Mucosa of rectum (tissue), 2 donors: ENCODE data around the gene ZNF438.

ENCODE experiments used
- H3K27ac ChIP-seq, 2 donors: one replicate each; pipeline ENCODE4 v1.7.0; 2013; ENCODE audit warnings: inconsistent platforms in 2 of 2, low read depth in 2 of 2, low read length in 2 of 2
- H3K27me3 ChIP-seq, 2 donors: one replicate each; pipeline ENCODE4 v1.7.0; 2013; ENCODE audit warnings: low read length in 2 of 2; ENCODE audit not compliant: control insufficient read depth in 2 of 2, insufficient read depth in 2 of 2
- H3K36me3 ChIP-seq, 2 donors: one replicate each; pipeline ENCODE4 v1.7.0; 2013; ENCODE audit warnings: low read length in 2 of 2; ENCODE audit not compliant: control insufficient read depth in 2 of 2, insufficient read depth in 2 of 2
- H3K4me1 ChIP-seq, 2 donors: one replicate each; pipeline ENCODE4 v1.7.0; 2013; ENCODE audit warnings: low read length in 2 of 2, mild to moderate bottlenecking in 1 of 2; ENCODE audit not compliant: control insufficient read depth in 2 of 2, insufficient read depth in 2 of 2
- H3K4me3 ChIP-seq, 2 donors: one replicate each; pipeline ENCODE4 v1.7.0; 2013; ENCODE audit warnings: low read length in 2 of 2
- H3K9ac ChIP-seq, 2 donors: one replicate each; pipeline ENCODE4 v1.7.0; 2013; ENCODE audit warnings: low read length in 2 of 2, low read depth in 1 of 2, mild to moderate bottlenecking in 1 of 2
- H3K9me3 ChIP-seq, 2 donors: one replicate each; pipeline ENCODE4 v1.7.0; 2013; ENCODE audit warnings: low read length in 2 of 2; ENCODE audit not compliant: control insufficient read depth in 2 of 2
- donor health status: healthy.
- donor health status: Normal muscosa, but diverticular disease.

Gene ZNF438

GRCh38 chr10:30832749-30833627, 198.7 kb downstream of the ZNF438 start:
- H3K27ac ChIP-seq = no peak overlapping the region
- no peaks in the 10 kb centered on the region for H3K36me3 ChIP-seq
- H3K4me1 ChIP-seq = no peaks in the 10 kb centered on the region

GRCh38 chr10:30832001-30832748, 199.5 kb downstream of the ZNF438 start:
- Histone ChIP-seq H3K27me3 (no peaks in the 10 kb centered on the region), H3K4me1 (no peaks in the 10 kb centered on the region), H3K4me3 (no peak overlapping the region), H3K27ac (no peak overlapping the region), H3K9me3 (no peaks in the 10 kb centered on the region), H3K9ac (no peak overlapping the region), H3K36me3 (no peaks in the 10 kb centered on the region)

More at GRCh38 chr10:30832749-30833627, 198.7 kb downstream of the ZNF438 start:
- Histone ChIP-seq H3K4me3 (no peak overlapping the region), H3K27me3 (no peaks in the 10 kb centered on the region), H3K9me3 (no peaks in the 10 kb centered on the region), H3K9ac (no peak overlapping the region)

- Histone ChIP-seq H3K27me3 (no peaks in the 10 kb centered on the region), H3K9ac (no peak overlapping the region), H3K36me3 (no peaks in the 10 kb centered on the region), H3K27ac (no peak overlapping the region), H3K4me3 (no peak overlapping the region), H3K9me3 (no peaks in the 10 kb centered on the region), H3K4me1 (no peaks in the 10 kb centered on the region)
Measured at GRCh38 chr10:30831426-30831825, 200.2 kb downstream of the ZNF438 start.

GRCh38 chr10:30830315-30831230, 201.1 kb downstream of the ZNF438 start:
- Histone ChIP-seq H3K36me3 (no peaks in the 10 kb centered on the region), H3K27me3 (no peaks in the 10 kb centered on the region), H3K9ac (no peak overlapping the region), H3K9me3 (no peaks in the 10 kb centered on the region), H3K4me1 (no peaks in the 10 kb centered on the region), H3K4me3 (no peak overlapping the region), H3K27ac (no peak overlapping the region)

GRCh38 chr10:30829901-30830300, 201.8 kb downstream of the ZNF438 start:
- H3K9me3 ChIP-seq = no peaks in the 10 kb centered on the region
- no peak overlapping the region for H3K4me3 ChIP-seq
- H3K27me3 ChIP-seq = no peaks in the 10 kb centered on the region
- no peak overlapping the region for H3K27ac ChIP-seq
- H3K36me3 ChIP-seq = no peaks in the 10 kb centered on the region
- H3K9ac ChIP-seq = no peak overlapping the region
- H3K4me1 ChIP-seq = no peaks in the 10 kb centered on the region

- Histone ChIP-seq H3K36me3 (no peaks in the 10 kb centered on the region), H3K27ac (no peak overlapping the region), H3K9ac (no peak overlapping the region), H3K27me3 (no peaks in the 10 kb centered on the region), H3K4me1 (no peaks in the 10 kb centered on the region), H3K9me3 (no peaks in the 10 kb centered on the region), H3K4me3 (no peak overlapping the region)
Measured at GRCh38 chr10:30828680-30829079, 203.0 kb downstream of the ZNF438 start.

- no peaks in the 10 kb centered on the region for H3K9me3 ChIP-seq
- H3K9ac ChIP-seq = no peak overlapping the region
- H3K4me3 ChIP-seq = no peak overlapping the region
- no peak overlapping the region for H3K27ac ChIP-seq
- no peaks in the 10 kb centered on the region for H3K27me3 ChIP-seq
- H3K36me3 ChIP-seq = no peaks in the 10 kb centered on the region
- no peaks in the 10 kb centered on the region for H3K4me1 ChIP-seq
Measured at GRCh38 chr10:30828164-30828563, 203.5 kb downstream of the ZNF438 start.

- Histone ChIP-seq H3K9me3 (no peaks in the 10 kb centered on the region), H3K27me3 (no peaks in the 10 kb centered on the region), H3K4me1 (no peaks in the 10 kb centered on the region), H3K9ac (no peak overlapping the region), H3K27ac (no peak overlapping the region), H3K36me3 (no peaks in the 10 kb centered on the region), H3K4me3 (no peak overlapping the region)
Measured at GRCh38 chr10:30827531-30828120, 204.0 kb downstream of the ZNF438 start.

- H3K36me3 ChIP-seq = no peaks in the 10 kb centered on the region
- H3K9me3 ChIP-seq = no peaks in the 10 kb centered on the region
- no peaks in the 10 kb centered on the region for H3K4me1 ChIP-seq
- no peak overlapping the region for H3K27ac ChIP-seq
- no peaks in the 10 kb centered on the region for H3K27me3 ChIP-seq
- no peak overlapping the region for H3K4me3 ChIP-seq
- H3K9ac ChIP-seq = no peak overlapping the region
Measured at GRCh38 chr10:30826679-30827078, 205.0 kb downstream of the ZNF438 start.
